AG10803 (cell line): ENCODE results near the gene SYNE1.
A peak's percentile ranks its signal among the peaks of the same experiment; 100 is the strongest.

Experiments used
- DNase-seq: peaks from one replicate; pipeline ENCODE4 v3.0.0; 2010; ENCODE audit warnings: low read depth
- H3K4me3 ChIP-seq: 2 replicates; pipeline ENCODE4 v1.5.1; 2011; ENCODE audit warnings: mild to moderate bottlenecking, low read length, control low read depth
- TF ChIP-seq, protein P1 (sequence below): conservative IDR thresholded peaks from 2 replicates; pipeline ENCODE4 v1.5.1; 2011; ENCODE audit warnings: mild to moderate bottlenecking, low read length, control low read depth, inconsistent platforms

Gene SYNE1

GRCh38 chr6:152576525-152576924 is 60.6 kb downstream of the SYNE1 start:
- TF ChIP-seq, protein P1, sequence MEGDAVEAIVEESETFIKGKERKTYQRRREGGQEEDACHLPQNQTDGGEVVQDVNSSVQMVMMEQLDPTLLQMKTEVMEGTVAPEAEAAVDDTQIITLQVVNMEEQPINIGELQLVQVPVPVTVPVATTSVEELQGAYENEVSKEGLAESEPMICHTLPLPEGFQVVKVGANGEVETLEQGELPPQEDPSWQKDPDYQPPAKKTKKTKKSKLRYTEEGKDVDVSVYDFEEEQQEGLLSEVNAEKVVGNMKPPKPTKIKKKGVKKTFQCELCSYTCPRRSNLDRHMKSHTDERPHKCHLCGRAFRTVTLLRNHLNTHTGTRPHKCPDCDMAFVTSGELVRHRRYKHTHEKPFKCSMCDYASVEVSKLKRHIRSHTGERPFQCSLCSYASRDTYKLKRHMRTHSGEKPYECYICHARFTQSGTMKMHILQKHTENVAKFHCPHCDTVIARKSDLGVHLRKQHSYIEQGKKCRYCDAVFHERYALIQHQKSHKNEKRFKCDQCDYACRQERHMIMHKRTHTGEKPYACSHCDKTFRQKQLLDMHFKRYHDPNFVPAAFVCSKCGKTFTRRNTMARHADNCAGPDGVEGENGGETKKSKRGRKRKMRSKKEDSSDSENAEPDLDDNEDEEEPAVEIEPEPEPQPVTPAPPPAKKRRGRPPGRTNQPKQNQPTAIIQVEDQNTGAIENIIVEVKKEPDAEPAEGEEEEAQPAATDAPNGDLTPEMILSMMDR = no peak
- H3K4me3 ChIP-seq = no peak overlapping the region
- no peak for DNase-seq

DNA sequence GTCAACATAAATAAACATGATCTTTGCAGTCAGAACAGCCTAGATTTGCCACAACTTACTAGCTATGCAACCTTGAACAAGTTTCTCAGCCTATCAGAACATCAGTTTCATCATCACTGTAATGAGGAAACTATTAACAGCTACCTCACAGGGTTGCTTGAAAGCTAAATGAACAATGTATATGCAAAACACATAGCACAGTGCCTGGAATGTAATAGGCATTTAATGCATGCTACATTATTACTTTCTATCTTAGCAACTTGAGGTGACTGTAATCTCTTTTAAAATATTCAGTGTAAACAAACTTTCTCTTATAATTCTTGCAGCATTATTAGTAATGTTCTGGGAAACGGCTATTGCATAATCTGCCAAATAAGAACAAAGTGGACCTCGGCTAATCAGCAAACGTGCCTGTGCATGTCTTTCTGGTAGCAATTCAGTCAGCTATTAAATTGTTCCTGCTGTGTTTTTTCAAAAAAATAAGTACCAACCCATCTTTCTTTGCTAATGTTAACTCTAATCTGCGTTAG is 61.5 kb downstream of the SYNE1 start:
- TF ChIP-seq, protein P1 = no peak
- H3K4me3 ChIP-seq = no peak overlapping the region
- DNase-seq = peak; percentile 78

DNA sequence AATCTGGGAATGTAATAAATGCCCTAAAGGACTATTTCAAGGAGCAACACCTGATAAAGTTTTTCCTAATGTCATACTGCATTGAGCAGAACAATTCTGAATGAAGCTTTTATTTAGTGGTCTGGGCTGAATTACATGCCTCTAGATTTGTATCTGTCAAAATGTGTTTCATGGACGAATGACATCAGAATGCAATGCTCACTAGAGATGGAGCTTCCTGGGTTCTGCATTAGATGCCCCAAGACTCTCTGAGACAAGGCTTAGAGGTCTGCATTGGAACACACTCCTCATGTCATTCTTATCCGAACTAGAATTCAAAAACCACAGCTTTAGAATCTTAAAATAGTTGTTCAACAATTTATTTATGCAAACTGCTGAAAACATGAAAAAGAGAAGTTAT is 62.0 kb downstream of the SYNE1 start:
- DNase-seq = peak; percentile 6
- TF ChIP-seq, protein P1 = no peak
- H3K4me3 ChIP-seq = no peak overlapping the region

DNA sequence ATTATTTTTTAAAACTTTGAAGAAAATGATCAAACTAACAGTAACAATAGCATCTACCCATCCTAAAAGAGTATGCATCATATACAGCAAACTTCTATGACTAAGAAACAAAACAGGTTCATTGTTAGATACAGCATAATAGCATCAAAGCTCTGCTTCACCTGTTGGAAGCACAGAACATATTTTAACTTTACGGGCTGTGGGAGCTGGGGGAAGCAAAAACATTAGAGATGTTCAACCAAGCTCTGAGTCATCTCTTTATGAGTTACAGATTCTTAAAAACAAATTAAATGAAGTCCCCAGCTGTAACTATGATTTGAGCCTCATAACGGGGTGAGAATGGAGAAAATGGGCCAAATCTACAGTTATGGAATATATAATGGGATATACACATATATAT is 63.4 kb downstream of the SYNE1 start:
- TF ChIP-seq, protein P1 = no peak
- DNase-seq = no peak
- no peak overlapping the region for H3K4me3 ChIP-seq

DNA sequence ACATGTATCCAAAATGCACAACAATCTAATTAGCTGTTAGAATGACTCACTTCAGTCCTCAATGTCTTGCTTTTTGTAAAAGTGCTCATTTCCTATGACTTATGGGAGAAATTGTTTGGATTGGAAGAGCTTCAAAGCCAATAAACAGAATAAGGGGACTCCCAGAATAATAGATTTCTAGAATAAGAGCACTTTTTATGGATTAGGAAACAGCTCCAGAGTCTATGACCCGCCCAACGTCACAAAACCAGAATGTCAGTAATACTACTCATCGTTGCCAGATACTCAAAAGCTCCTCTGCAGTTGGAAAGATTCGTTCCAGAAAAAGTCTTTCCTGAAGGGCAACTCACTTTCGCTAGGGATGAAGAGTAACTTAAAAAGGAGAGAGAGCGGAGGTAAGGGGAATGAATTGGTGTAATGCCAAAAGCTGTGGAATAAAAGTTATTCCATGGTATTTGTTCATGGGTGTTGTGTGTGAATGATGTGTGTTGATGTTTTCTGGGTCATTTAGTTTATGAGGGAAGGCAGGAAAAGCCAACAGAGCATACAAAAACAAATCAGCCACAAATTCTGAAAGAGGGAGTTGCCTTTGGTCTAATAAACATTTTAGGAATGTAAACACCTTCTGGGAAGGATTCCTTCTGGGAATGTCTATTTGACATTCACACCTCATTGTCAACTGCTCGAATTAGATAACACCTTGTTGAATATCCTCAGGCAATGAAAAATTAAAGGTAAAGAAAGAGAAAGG is 64.6 kb downstream of the SYNE1 start:
- H3K4me3 ChIP-seq = no peak overlapping the region
- DNase-seq = peak; percentile 36
- TF ChIP-seq, protein P1 = no peak

DNA sequence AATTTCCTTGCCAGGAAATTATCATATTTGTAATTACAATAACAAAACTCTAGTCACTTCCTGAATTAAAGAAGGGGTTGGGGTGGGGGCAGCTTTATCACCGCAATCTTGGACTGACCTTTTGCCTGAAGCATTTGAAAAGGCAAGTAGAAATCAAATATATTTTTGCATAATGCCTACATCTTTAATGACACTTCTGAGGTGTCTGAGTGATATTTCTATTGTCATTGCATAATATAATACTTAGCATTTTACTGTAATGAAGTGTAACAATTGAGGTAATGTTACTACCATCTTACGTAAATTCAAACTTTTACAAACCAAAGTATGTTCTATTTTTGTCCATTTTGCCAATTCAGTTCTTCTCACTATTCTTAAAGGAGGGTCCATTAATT is 65.2 kb downstream of the SYNE1 start:
- DNase-seq = no peak
- TF ChIP-seq, protein P1 = no peak
- H3K4me3 ChIP-seq = no peak overlapping the region

DNA sequence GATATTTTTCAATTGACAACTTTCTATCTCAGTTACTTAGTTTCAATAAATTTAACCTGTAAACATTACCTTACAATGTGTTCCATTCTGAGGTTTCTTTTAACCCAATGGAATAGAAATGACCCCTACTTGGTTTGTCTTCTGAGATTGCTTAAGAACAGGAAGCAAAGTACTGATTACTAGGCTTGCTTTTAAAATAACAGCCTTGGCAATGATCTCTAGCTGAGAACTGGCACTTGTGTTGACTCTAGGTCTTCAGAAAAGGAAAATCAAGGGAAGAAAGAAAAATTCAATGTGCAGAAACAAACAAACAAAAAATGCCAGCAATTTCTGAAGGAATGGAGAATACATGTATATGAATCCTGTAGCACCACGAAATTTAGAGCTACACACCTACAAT is 66.1 kb downstream of the SYNE1 start:
- TF ChIP-seq, protein P1 = no peak
- H3K4me3 ChIP-seq = no peak overlapping the region
- DNase-seq = no peak
